ENCODE measurements around the gene ACP7.

GRCh38 chr19:39109641-39110040 lies 25.5 kb downstream of the ACP7 start:
- no peak for TF ChIP-seq CTCF (IDR thresholded peaks at IDR 0.05)
- no peak for TF ChIP-seq POLR2A (IDR thresholded peaks at IDR 0.05)
- TF ChIP-seq EP300 (IDR thresholded peaks at IDR 0.05): no peak
